Measurements from ENCODE around the gene GRB14.

DNA sequence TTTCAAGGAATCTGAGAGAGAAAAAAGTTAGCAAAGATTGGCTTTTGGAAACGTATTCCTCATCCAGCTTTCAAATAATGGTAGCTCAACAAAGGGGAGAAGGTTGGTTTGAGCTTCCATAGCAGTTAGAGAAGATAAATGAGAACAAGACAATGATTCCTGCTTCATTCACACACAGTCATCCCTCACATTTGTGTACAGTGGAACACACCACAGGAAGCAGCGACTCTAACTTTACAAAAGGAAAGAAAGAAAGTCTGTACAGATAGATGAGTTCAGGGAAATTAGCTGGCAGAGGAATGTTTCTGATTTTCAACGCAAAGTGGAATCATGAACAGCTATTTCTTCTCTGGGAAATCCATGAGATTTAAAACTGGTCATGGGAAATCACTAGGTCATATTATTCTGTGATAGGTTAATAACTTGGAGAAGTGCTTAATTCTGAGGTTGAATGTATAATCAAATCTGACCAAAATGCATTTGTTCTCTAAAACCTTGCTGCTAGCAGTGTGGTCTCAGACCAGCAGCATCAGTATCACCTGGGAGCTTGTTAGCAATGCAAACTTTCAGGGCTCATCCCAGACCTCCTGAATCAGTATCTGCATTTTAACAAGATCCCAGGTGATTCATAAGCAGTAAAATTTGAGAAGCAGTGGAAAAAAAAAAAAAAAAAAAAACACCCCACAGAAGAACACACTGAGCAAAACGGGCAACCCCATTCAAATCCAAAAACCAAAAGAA lies 112.0 kb downstream of the GRB14 start:
- TF ChIP-seq, protein P1, sequence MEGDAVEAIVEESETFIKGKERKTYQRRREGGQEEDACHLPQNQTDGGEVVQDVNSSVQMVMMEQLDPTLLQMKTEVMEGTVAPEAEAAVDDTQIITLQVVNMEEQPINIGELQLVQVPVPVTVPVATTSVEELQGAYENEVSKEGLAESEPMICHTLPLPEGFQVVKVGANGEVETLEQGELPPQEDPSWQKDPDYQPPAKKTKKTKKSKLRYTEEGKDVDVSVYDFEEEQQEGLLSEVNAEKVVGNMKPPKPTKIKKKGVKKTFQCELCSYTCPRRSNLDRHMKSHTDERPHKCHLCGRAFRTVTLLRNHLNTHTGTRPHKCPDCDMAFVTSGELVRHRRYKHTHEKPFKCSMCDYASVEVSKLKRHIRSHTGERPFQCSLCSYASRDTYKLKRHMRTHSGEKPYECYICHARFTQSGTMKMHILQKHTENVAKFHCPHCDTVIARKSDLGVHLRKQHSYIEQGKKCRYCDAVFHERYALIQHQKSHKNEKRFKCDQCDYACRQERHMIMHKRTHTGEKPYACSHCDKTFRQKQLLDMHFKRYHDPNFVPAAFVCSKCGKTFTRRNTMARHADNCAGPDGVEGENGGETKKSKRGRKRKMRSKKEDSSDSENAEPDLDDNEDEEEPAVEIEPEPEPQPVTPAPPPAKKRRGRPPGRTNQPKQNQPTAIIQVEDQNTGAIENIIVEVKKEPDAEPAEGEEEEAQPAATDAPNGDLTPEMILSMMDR (IDR thresholded peaks at IDR 0.05) = no peak
- TF ChIP-seq POLR2A (IDR thresholded peaks at IDR 0.05) = no peak
